Osteoblast (primary cell): Measurements from ENCODE around the gene DSCAML1. TPM values are rescaled to one million over a fixed set of nuclear protein-coding genes. Genes with fewer than 3 reads are reported as not detected.

ENCODE experiments used
- DNase-seq: peaks from one replicate; pipeline ENCODE4 v3.0.0; 2011; ENCODE audit warnings: low spot score, mixed read lengths; ENCODE audit not compliant: insufficient read length; ENCODE audit errors: missing footprints
- H2AFZ ChIP-seq: 2 replicates; pipeline ENCODE4 v1.6.0; 2011; ENCODE audit warnings: mild to moderate bottlenecking, low read length
- H3K27ac ChIP-seq: 2 replicates; pipeline ENCODE4 v1.5.1; 2011; ENCODE audit warnings: mild to moderate bottlenecking, low read depth, low read length, moderate library complexity
- H3K27me3 ChIP-seq: 2 replicates; pipeline ENCODE4 v1.6.0; 2012; ENCODE audit warnings: mild to moderate bottlenecking, control low read depth, inconsistent platforms, low read length, moderate library complexity; ENCODE audit not compliant: insufficient read depth
- H3K36me3 ChIP-seq: 2 replicates; pipeline ENCODE4 v1.5.1; 2011; ENCODE audit warnings: mild to moderate bottlenecking, low read length, control low read depth, moderate library complexity; ENCODE audit not compliant: insufficient read depth
- H3K4me1 ChIP-seq: 2 replicates; pipeline ENCODE4 v1.5.1; 2011; ENCODE audit warnings: mild to moderate bottlenecking, low read length, control low read depth, moderate library complexity; ENCODE audit not compliant: insufficient read depth
- H3K4me2 ChIP-seq: 2 replicates; pipeline ENCODE4 v1.6.0; 2011; ENCODE audit warnings: mild to moderate bottlenecking, low read length; ENCODE audit not compliant: insufficient read depth
- H3K4me3 ChIP-seq: fragments of 200-600 bp; sonication (generic); 3 replicates; pipeline ENCODE4 v1.5.1; 2012; ENCODE audit warnings: mild to moderate bottlenecking, low read length, inconsistent platforms; ENCODE audit not compliant: insufficient read depth
- H3K79me2 ChIP-seq: 2 replicates; pipeline ENCODE4 v1.6.0; 2012; ENCODE audit warnings: mild to moderate bottlenecking, low read length, control low read depth, inconsistent platforms; ENCODE audit not compliant: insufficient read depth
- H3K9me3 ChIP-seq: 2 replicates; pipeline ENCODE4 v1.5.1; 2011; ENCODE audit warnings: low read depth, low read length, control low read depth
- H4K20me1 ChIP-seq: 2 replicates; pipeline ENCODE4 v1.6.0; 2012; ENCODE audit warnings: mild to moderate bottlenecking, low read length, control low read depth; ENCODE audit not compliant: insufficient read depth
- total RNA-seq: library from RNA; depleted of rRNA; stranded (reverse); fragments of >200 nt; gene quantifications from 2 replicates; pipeline ENCODE4 v1.2.3, GENCODE V29; 2012
- TF ChIP-seq, protein P1 (sequence below): IDR thresholded peaks from 2 replicates; pipeline ENCODE4 v1.5.1; 2011; ENCODE audit warnings: mild to moderate bottlenecking, low read depth, low read length, moderate library complexity; ENCODE audit errors: extremely low read depth

The DSCAML1 gene
- total RNA-seq, 1 donor: not detected

DNA sequence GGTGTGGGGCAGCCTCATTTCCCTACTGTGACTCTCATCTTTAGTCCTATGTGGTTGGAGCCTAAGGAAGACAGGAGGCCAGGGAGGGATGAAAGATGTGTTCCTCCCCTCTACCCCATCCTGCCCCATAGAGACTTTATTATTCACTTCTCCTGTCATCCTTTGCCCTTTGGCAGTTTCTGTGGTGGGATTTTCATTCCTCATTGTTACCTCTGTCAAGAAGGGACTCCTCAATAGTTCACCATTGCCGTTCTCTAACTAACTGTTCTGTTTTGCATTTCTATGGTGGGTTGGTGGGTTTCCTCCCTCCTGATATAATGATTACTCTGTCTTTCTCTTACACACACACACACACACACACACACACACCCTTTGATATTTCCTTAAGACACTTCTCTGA is 202.3 kb downstream of the DSCAML1 start:
- H2AFZ ChIP-seq: no peak overlapping the region
- H4K20me1 ChIP-seq: no peaks in the 10 kb centered on the region
- no peaks in the 10 kb centered on the region for H3K9me3 ChIP-seq
- no peaks in the 10 kb centered on the region for H3K79me2 ChIP-seq
- no peak for DNase-seq
- no peaks in the 10 kb centered on the region for H3K4me1 ChIP-seq
- no peak overlapping the region for H3K27ac ChIP-seq
- TF ChIP-seq, protein P1, sequence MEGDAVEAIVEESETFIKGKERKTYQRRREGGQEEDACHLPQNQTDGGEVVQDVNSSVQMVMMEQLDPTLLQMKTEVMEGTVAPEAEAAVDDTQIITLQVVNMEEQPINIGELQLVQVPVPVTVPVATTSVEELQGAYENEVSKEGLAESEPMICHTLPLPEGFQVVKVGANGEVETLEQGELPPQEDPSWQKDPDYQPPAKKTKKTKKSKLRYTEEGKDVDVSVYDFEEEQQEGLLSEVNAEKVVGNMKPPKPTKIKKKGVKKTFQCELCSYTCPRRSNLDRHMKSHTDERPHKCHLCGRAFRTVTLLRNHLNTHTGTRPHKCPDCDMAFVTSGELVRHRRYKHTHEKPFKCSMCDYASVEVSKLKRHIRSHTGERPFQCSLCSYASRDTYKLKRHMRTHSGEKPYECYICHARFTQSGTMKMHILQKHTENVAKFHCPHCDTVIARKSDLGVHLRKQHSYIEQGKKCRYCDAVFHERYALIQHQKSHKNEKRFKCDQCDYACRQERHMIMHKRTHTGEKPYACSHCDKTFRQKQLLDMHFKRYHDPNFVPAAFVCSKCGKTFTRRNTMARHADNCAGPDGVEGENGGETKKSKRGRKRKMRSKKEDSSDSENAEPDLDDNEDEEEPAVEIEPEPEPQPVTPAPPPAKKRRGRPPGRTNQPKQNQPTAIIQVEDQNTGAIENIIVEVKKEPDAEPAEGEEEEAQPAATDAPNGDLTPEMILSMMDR: no peak
- H3K36me3 ChIP-seq: no peaks in the 10 kb centered on the region
- H3K4me2 ChIP-seq: no peak overlapping the region
- H3K4me3 ChIP-seq: no peak overlapping the region
- H3K27me3 ChIP-seq: no peaks in the 10 kb centered on the region

DNA sequence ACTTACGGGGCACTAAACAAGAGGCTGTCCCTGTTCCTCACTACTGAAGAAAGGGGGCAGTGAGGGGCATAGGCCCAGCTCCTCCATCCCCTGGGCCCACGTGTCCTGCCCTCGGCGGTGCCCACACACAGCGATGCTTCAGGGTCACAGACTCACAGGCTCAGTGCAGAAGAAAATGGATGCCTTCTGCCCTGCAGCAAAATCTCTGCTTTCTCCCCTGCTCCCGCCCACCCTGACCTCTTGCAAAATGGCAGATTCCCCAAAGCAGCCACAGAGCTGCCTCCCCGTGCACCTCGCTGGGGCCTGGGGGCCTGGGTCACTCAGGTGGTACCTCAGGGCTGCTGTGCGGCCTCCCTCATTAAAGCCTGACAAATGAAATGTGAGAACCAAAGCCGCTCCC is 204.0 kb downstream of the DSCAML1 start:
- H3K36me3 ChIP-seq: no peaks in the 10 kb centered on the region
- no peaks in the 10 kb centered on the region for H3K79me2 ChIP-seq
- TF ChIP-seq, protein P1: no peak
- no peaks in the 10 kb centered on the region for H3K4me1 ChIP-seq
- H4K20me1 ChIP-seq: no peaks in the 10 kb centered on the region
- H3K4me3 ChIP-seq: no peak overlapping the region
- no peaks in the 10 kb centered on the region for H3K9me3 ChIP-seq
- no peaks in the 10 kb centered on the region for H3K27me3 ChIP-seq
- H2AFZ ChIP-seq: no peak overlapping the region
- H3K27ac ChIP-seq: no peak overlapping the region
- H3K4me2 ChIP-seq: no peak overlapping the region
- DNase-seq: no peak

DNA sequence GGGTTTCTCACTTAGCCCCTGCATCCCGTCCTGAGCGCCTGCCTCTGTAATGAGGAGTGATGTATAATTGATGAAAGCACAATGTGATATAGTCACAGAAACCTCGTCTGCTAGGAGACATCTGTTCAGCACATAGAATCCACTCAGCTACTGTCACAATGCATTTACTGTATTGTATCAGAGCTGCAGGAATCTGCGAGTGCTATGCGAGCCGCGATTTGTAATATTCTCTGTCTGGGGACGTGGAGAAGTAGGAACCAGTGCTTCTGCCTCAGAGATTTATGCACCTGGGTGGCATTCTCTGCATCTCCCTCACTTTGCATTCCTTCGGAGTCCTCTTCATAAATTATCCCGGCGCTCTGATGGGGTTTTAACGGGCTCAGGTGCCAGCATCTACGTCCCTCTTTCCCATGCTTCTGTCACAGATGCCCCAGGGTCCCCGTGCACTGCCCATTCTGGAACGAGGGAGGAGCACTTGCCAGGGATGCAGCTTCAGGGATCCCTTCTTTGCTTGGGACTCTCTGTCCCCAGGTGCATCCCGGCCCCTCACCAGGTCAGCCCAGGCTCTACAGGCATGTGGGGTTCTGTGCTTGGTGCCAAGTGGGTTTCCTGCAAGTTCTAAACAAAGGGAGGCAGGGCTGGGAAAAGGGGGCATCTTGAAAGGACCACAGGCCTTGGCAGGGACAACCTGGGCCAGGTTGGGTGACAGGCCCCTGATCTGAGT is 205.5 kb downstream of the DSCAML1 start:
- H3K27me3 ChIP-seq: peaks cover 4% of the 10 kb centered on the region
- H3K36me3 ChIP-seq: no peaks in the 10 kb centered on the region

DNA sequence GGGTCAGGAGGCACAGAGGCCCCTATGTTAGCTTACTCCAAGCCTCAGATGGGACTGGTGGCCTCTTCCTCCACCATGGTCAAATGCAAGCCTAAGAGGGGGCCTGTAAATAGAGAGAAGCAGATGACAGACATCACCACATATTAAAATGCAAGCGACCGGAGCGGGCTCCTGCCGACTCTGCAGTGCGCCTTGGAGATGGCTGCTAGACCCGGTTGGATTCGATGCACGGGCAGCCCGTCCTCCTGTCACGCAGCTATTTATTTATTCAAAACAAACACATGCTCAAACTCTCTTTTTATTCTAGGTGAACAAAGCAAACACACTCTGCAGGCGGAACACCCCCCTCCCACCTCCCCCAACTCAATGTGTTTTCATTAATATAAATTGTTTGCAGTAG is 208.0 kb downstream of the DSCAML1 start:
- Histone ChIP-seq H3K4me2 (no peak overlapping the region), H3K4me3 (no peak overlapping the region), H3K27ac (no peak overlapping the region), H2AFZ (no peak overlapping the region), H4K20me1 (no peaks in the 10 kb centered on the region), H3K4me1 (no peaks in the 10 kb centered on the region), H3K27me3 (peaks cover 4% of the 10 kb centered on the region), H3K36me3 (no peaks in the 10 kb centered on the region), H3K9me3 (no peaks in the 10 kb centered on the region), H3K79me2 (no peaks in the 10 kb centered on the region)
- TF ChIP-seq, protein P1: no peak
- DNase-seq: no peak

More for the DNA sequence above, 205.5 kb downstream of the DSCAML1 start:
- H2AFZ ChIP-seq: no peak overlapping the region
- no peaks in the 10 kb centered on the region for H4K20me1 ChIP-seq
- TF ChIP-seq, protein P1: no peak
- DNase-seq: no peak
- no peaks in the 10 kb centered on the region for H3K9me3 ChIP-seq
- H3K4me2 ChIP-seq: no peak overlapping the region
- no peaks in the 10 kb centered on the region for H3K79me2 ChIP-seq
- no peak overlapping the region for H3K27ac ChIP-seq
- no peaks in the 10 kb centered on the region for H3K4me1 ChIP-seq
- no peak overlapping the region for H3K4me3 ChIP-seq
